K562 (cell line): Measurements from ENCODE around the gene KPNB1. TPM values are rescaled to one million over a fixed set of nuclear protein-coding genes. Genes with fewer than 3 reads are reported as not detected.

ENCODE experiments used
- CXXC5 ChIP-seq: fragments of 250-450 bp; sonication (Bioruptor Pico); IDR thresholded peaks from 2 replicates; pipeline ENCODE4 v1.8.0; 2022; ENCODE audit warnings: inconsistent platforms, mild to moderate bottlenecking, moderate library complexity
- EGR1 ChIP-seq: fragments of 450-650 bp; conservative IDR thresholded peaks from 2 replicates; pipeline ENCODE4 v1.6.1; 2017; ENCODE audit warnings: mild to moderate bottlenecking
- HDAC6 ChIP-seq: IDR thresholded peaks from 2 replicates; pipeline ENCODE4 v1.6.1; 2012; ENCODE audit warnings: low read depth, mild to moderate bottlenecking, control low read depth, inconsistent platforms, low read length, moderate library complexity
- HDAC8 ChIP-seq: fragments of 450-650 bp; IDR thresholded peaks from 2 replicates; pipeline ENCODE4 v1.6.1; 2016; ENCODE audit warnings: mild to moderate bottlenecking, missing genetic modification characterization, moderate library complexity, missing compliant biosample characterization
- L3MBTL2 ChIP-seq: fragments of 450-650 bp; IDR thresholded peaks from 2 replicates; pipeline ENCODE4 v1.6.1; 2016; ENCODE audit warnings: mild to moderate bottlenecking, moderate library complexity
- MBD2 ChIP-seq: sonication (generic); IDR thresholded peaks from 2 replicates; pipeline ENCODE4 v1.6.1; 2016; ENCODE audit warnings: low read depth, borderline replicate concordance
- MITF ChIP-seq: IDR thresholded peaks from 2 replicates; pipeline ENCODE4 v1.6.1; 2014; ENCODE audit warnings: antibody characterized with exemption
- MTF1 ChIP-seq: fragments of 250-450 bp; sonication (Bioruptor Pico); IDR thresholded peaks from 2 replicates; pipeline ENCODE4 v1.9.0; 2021; ENCODE audit warnings: moderate library complexity, mild to moderate bottlenecking, inconsistent platforms, borderline replicate concordance
- MYBL2 ChIP-seq, 2 experiments: fragments of 450-650 bp in 1 of 2; sonication (generic) in 1 of 2; formaldehyde crosslinking in 1 of 2; IDR thresholded peaks; 2 replicates each; pipeline versions ENCODE4 v1.6.1 to v1.8.1; 2017 to 2022; ENCODE audit warnings: borderline replicate concordance in 1 of 2, inconsistent platforms in 1 of 2, low read depth in 1 of 2, mild to moderate bottlenecking in 1 of 2, missing genetic modification reagents in 1 of 2, moderate library complexity in 1 of 2
- NFIC ChIP-seq: fragments of 450-650 bp; IDR thresholded peaks from 2 replicates; pipeline ENCODE4 v1.6.1; 2017; ENCODE audit warnings: mild to moderate bottlenecking, inconsistent platforms
- PCBP1 ChIP-seq: fragments of 200-400 bp; formaldehyde crosslinking; IDR thresholded peaks from 2 replicates; pipeline ENCODE4 v1.6.1; 2018; ENCODE audit warnings: mild to moderate bottlenecking, low read depth, low read length; ENCODE audit not compliant: poor library complexity, severe bottlenecking
- POLR2G ChIP-seq: fragments of 200-400 bp; formaldehyde crosslinking; IDR thresholded peaks from 2 replicates; pipeline ENCODE4 v1.6.1; 2017; ENCODE audit warnings: low read depth, mild to moderate bottlenecking, antibody characterized with exemption, low read length, moderate library complexity
- TCF3 ChIP-seq: sonication (generic); formaldehyde crosslinking; IDR thresholded peaks from 2 replicates; pipeline ENCODE4 v1.4.0; 2020; ENCODE audit warnings: mild to moderate bottlenecking, missing genetic modification reagents
- ZBTB7A ChIP-seq: IDR thresholded peaks from 2 replicates; pipeline ENCODE4 v1.6.1; 2011; ENCODE audit warnings: low read depth, mild to moderate bottlenecking, low read length, moderate library complexity, borderline replicate concordance; ENCODE audit not compliant: control insufficient read depth
- ZFP91 ChIP-seq: sonication (generic); formaldehyde crosslinking; IDR thresholded peaks from 2 replicates; pipeline ENCODE4 v1.8.0; 2022; ENCODE audit warnings: mild to moderate bottlenecking, missing genetic modification reagents
- ZNF143 ChIP-seq: sonication (generic); formaldehyde crosslinking; IDR thresholded peaks from 2 replicates; pipeline ENCODE4 v1.9.0; 2022; ENCODE audit warnings: mild to moderate bottlenecking, missing genetic modification reagents
- ZNF253 ChIP-seq: fragments of 250-450 bp; sonication (Bioruptor Pico); conservative IDR thresholded peaks from 2 replicates; pipeline ENCODE4 v1.6.1; 2021; ENCODE audit warnings: mild to moderate bottlenecking
- ZNF263 ChIP-seq: sonication (generic); formaldehyde crosslinking; IDR thresholded peaks from 2 replicates; pipeline ENCODE4 v1.8.0; 2022; ENCODE audit warnings: mild to moderate bottlenecking, missing genetic modification reagents, borderline replicate concordance
- polyA plus RNA-seq, 8 experiments: library from polyadenylated mRNA; depleted of rRNA in 4 of 8; stranded (reverse) in 5 of 8; unstranded in 3 of 8; fragments of >200 nt; fragmentation: Nextera tagmentation in 2 of 8; fragmentation: Illumina TruSeq in 1 of 8; extraction: Ambion mirVana in 2 of 8; extraction: Trizol in 1 of 8; gene quantifications; 2 replicates each; pipeline versions ENCODE4 v1.2.1 to v1.2.3, GENCODE V29; 2011 to 2014; ENCODE audit warnings: inconsistent platforms in 1 of 8, missing spikeins in 1 of 8
- total RNA-seq, 7 experiments: library from RNA; depleted of rRNA in 6 of 7; stranded (reverse); fragments of >200 nt in 6 of 7; fragmentation: Illumina TruSeq in 2 of 7; extraction: Trizol in 2 of 7; gene quantifications; 2 replicates each; pipeline versions ENCODE4 v1.2.1 to v1.2.3, GENCODE V29; 2011 to 2021; ENCODE audit warnings: low replicate concordance in 1 of 7
- TF ChIP-seq, protein P1 (sequence below): fragments of 200-400 bp; formaldehyde crosslinking; IDR thresholded peaks from 2 replicates; pipeline ENCODE4 v1.6.1; 2017; ENCODE audit warnings: mild to moderate bottlenecking, low read depth, low read length, moderate library complexity
- TF ChIP-seq, protein P2 (sequence below): fragments of 450-650 bp; formaldehyde crosslinking; IDR thresholded peaks from 2 replicates; pipeline ENCODE4 v1.4.0; 2022; ENCODE audit warnings: missing genetic modification characterization

The KPNB1 gene
- total and polyA plus RNA-seq, 9 of the 15 experiments (the other 6 are each of a cell fraction or from before 2014, with no cell fraction given): 154 to 622 (median 354) TPM

GRCh38 chr17:47693731-47694580 lies 44.2 kb downstream of the KPNB1 start, which contains the start of gene TBKBP1 (continued):
- TF ChIP-seq HDAC6 (no peak), ZNF143 (CRISPR knock-in tag) (no peak), HDAC8 (tag) (no peak), ZFP91 (CRISPR knock-in tag) (peak; percentile 82), MYBL2 (IDR thresholded peaks at IDR 0.05; ENCODE audit: low read depth) (no peak), MYBL2 (CRISPR knock-in tag; IDR thresholded peaks at IDR 0.05; ENCODE audit: borderline replicate concordance) (no peak), MBD2 (no peak), L3MBTL2 (peak; percentile 59), PCBP1 (peak; percentile 87), MTF1 (no peak), POLR2G (peak; percentile 71), EGR1 (no peak), ZBTB7A (peak; percentile 96), MITF (no peak), ZNF253 (CRISPR knock-in tag) (no peak), ZNF263 (CRISPR knock-in tag) (peak; percentile 25; the same call in 1 of the 2 replicates), CXXC5 (peak; percentile 67), NFIC (peak; percentile 49; the same call in 1 of the 2 replicates), TCF3 (no peak)
- TF ChIP-seq, protein P1, sequence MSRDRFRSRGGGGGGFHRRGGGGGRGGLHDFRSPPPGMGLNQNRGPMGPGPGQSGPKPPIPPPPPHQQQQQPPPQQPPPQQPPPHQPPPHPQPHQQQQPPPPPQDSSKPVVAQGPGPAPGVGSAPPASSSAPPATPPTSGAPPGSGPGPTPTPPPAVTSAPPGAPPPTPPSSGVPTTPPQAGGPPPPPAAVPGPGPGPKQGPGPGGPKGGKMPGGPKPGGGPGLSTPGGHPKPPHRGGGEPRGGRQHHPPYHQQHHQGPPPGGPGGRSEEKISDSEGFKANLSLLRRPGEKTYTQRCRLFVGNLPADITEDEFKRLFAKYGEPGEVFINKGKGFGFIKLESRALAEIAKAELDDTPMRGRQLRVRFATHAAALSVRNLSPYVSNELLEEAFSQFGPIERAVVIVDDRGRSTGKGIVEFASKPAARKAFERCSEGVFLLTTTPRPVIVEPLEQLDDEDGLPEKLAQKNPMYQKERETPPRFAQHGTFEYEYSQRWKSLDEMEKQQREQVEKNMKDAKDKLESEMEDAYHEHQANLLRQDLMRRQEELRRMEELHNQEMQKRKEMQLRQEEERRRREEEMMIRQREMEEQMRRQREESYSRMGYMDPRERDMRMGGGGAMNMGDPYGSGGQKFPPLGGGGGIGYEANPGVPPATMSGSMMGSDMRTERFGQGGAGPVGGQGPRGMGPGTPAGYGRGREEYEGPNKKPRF: no peak
- TF ChIP-seq, protein P2, sequence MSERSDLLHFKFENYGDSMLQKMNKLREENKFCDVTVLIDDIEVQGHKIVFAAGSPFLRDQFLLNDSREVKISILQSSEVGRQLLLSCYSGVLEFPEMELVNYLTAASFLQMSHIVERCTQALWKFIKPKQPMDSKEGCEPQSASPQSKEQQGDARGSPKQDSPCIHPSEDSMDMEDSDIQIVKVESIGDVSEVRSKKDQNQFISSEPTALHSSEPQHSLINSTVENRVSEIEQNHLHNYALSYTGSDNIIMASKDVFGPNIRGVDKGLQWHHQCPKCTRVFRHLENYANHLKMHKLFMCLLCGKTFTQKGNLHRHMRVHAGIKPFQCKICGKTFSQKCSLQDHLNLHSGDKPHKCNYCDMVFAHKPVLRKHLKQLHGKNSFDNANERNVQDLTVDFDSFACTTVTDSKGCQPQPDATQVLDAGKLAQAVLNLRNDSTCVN: no peak
